ENCODE measurements around the gene CBLC.

CBLC gene

GRCh38 chr19:44753932-44754749 is 23.5 kb upstream of the CBLC start (continued):
- TF ChIP-seq CTCF (tag by site-specific recombination; IDR thresholded peaks at IDR 0.05) (0 out of 2 replicates have a peak, but pooled peaks have one; percentile 24), ZNF140 (tag by site-specific recombination; IDR thresholded peaks at IDR 0.05) (no peak), ZIC2 (tag by site-specific recombination; IDR thresholded peaks at IDR 0.05) (peak; percentile 41), ZNF830 (tag by site-specific recombination; IDR thresholded peaks at IDR 0.05; ENCODE audit: low read depth) (no peak), SP7 (tag by site-specific recombination; IDR thresholded peaks at IDR 0.05) (peak; percentile 58), ZNF513 (tag by site-specific recombination; IDR thresholded peaks at IDR 0.05) (no peak), ZNF701 (tag by site-specific recombination; IDR thresholded peaks at IDR 0.05) (no peak), ZBTB49 (tag by site-specific recombination; IDR thresholded peaks at IDR 0.05; ENCODE audit: low read depth) (no peak), ZNF561 (tag by site-specific recombination; IDR thresholded peaks at IDR 0.05; ENCODE audit: borderline replicate concordance) (no peak), ZBTB10 (tag by site-specific recombination; IDR thresholded peaks at IDR 0.05) (peak; percentile 94), KLF8 (tag by site-specific recombination; IDR thresholded peaks at IDR 0.05) (peak; percentile 75; the same call in 1 of the 2 replicates), ZNF585B (tag by site-specific recombination; IDR thresholded peaks at IDR 0.05) (no peak), ZNF626 (tag by site-specific recombination; IDR thresholded peaks at IDR 0.05) (no peak), ZNF433 (tag by site-specific recombination; IDR thresholded peaks at IDR 0.05; ENCODE audit: low read depth) (no peak), KLF1 (tag by site-specific recombination; IDR thresholded peaks at IDR 0.05) (peak; percentile 93), ZNF280C (tag by site-specific recombination; IDR thresholded peaks at IDR 0.05) (no peak), ATF2 (tag by site-specific recombination; IDR thresholded peaks at IDR 0.05; ENCODE audit: low read depth) (no peak), ZNF530 (tag by site-specific recombination; IDR thresholded peaks at IDR 0.05; ENCODE audit: low read depth) (no peak), ZNF501 (tag by site-specific recombination; IDR thresholded peaks at IDR 0.05) (peak; percentile 53; the same call in 1 of the 2 replicates), ZNF76 (tag by site-specific recombination; IDR thresholded peaks at IDR 0.05; ENCODE audit: borderline replicate concordance, low read depth) (peak; percentile 59; the same call in 1 of the 2 replicates), EGR2 (tag by site-specific recombination; IDR thresholded peaks at IDR 0.05; ENCODE audit: low read depth) (peak; percentile 45; the same call in 1 of the 2 replicates), ZNF223 (tag by site-specific recombination; IDR thresholded peaks at IDR 0.05) (no peak), HOXC10 (CRISPR knock-in tag; IDR thresholded peaks at IDR 0.05) (no peak), ZNF174 (tag by site-specific recombination; IDR thresholded peaks at IDR 0.05) (no peak), ZNF548 (tag by site-specific recombination; IDR thresholded peaks at IDR 0.05) (no peak), BCL11A (tag by site-specific recombination; IDR thresholded peaks at IDR 0.05; ENCODE audit: low read depth) (no peak), ZNF121 (tag by site-specific recombination; IDR thresholded peaks at IDR 0.05) (no peak), ZNF555 (tag by site-specific recombination; conservative IDR thresholded peaks at IDR 0.05) (no peak)
